Thyroid gland (tissue), 4 donors: ENCODE results near the gene KIAA2012. TPM values are rescaled to one million over a fixed set of nuclear protein-coding genes. Genes with fewer than 3 reads are reported as not detected.

Experiments used
- DNase-seq, 2 donors: peaks; one replicate each; pipeline ENCODE4 v3.0.0-alpha.2; 2019
- H3K27ac ChIP-seq, 3 donors: fragments of 200-600 bp; sonication (generic); 1 replicate in 2 of 3; 2 replicates in 1 of 3; pipeline ENCODE4 v1.5.1; 2016 to 2019; ENCODE audit warnings: mild to moderate bottlenecking in 1 of 3, moderate library complexity in 1 of 3
- H3K27me3 ChIP-seq: fragments of 200-600 bp; sonication (generic); one replicate; pipeline ENCODE4 v1.5.1; 2019
- H3K36me3 ChIP-seq, 2 donors: fragments of 200-600 bp; sonication (generic); one replicate each; pipeline ENCODE4 v1.5.1; 2016 to 2019
- H3K4me1 ChIP-seq, 2 donors: fragments of 200-600 bp; sonication (generic); one replicate each; pipeline ENCODE4 v1.5.1; 2017 to 2019
- H3K4me3 ChIP-seq, 3 donors: fragments of 200-600 bp; sonication (generic); replicated peaks in 1 of 3; 1 replicate in 2 of 3; 2 replicates in 1 of 3; pipeline ENCODE4 v1.5.1; 2016; ENCODE audit warnings: mild to moderate bottlenecking in 1 of 3
- H3K9me3 ChIP-seq: fragments of 200-600 bp; sonication (generic); one replicate; pipeline ENCODE4 v1.5.1; 2017
- POLR2A ChIP-seq, 2 donors: fragments of 450-650 bp; IDR thresholded peaks; one replicate each; pipeline ENCODE4 v1.6.1; 2017; ENCODE audit warnings: antibody characterized with exemption in 2 of 2, mild to moderate bottlenecking in 2 of 2, moderate library complexity in 1 of 2
- WGBS, 2 donors: methylation state at CpG; one replicate each; pipeline ENCODE4 v1.1.5; 2017; 5-methylcytosine and 5-hydroxymethylcytosine counted together
- intact Hi-C: fragments of 100-400 bp; cut with DNase I; formaldehyde crosslinking; loops from one replicate; pipeline ENCODE4 v1.15.1; 2023
- total RNA-seq, 4 donors: library from RNA; depleted of rRNA; stranded (reverse); fragments of >200 nt; gene quantifications; one replicate each; pipeline ENCODE4 v1.2.3, GENCODE V29; 2016
- TF ChIP-seq, protein P1 (sequence below), 6 experiments: fragments of 200-600 bp in 3 of 6; fragments of 450-650 bp in 3 of 6; sonication (generic) in 3 of 6; IDR thresholded peaks; one replicate each; pipeline ENCODE4 v1.5.1; 2016 to 2019; ENCODE audit warnings: antibody characterized with exemption in 6 of 6, mild to moderate bottlenecking in 2 of 6, inconsistent platforms in 1 of 6, moderate library complexity in 1 of 6

Gene KIAA2012
- total RNA-seq, 4 donors from 2014 or later = not detected

DNA sequence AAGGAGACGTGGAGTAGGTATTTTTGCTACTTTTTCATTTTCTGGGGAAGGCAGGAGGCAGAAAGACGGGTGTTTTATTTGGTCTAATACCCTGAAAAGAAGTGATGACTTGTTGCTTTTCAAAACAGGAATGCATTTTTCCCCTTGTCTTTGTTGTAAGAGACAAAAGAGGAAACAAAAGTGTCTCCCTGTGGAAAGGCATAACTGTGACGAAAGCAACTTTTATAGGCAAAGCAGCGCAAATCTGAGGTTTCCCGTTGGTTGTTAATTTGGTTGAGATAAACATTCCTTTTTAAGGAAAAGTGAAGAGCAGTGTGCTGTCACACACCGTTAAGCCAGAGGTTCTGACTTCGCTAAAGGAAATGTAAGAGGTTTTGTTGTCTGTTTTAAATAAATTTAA is 36.0 kb upstream of the KIAA2012 start:
- TF ChIP-seq, protein P1, sequence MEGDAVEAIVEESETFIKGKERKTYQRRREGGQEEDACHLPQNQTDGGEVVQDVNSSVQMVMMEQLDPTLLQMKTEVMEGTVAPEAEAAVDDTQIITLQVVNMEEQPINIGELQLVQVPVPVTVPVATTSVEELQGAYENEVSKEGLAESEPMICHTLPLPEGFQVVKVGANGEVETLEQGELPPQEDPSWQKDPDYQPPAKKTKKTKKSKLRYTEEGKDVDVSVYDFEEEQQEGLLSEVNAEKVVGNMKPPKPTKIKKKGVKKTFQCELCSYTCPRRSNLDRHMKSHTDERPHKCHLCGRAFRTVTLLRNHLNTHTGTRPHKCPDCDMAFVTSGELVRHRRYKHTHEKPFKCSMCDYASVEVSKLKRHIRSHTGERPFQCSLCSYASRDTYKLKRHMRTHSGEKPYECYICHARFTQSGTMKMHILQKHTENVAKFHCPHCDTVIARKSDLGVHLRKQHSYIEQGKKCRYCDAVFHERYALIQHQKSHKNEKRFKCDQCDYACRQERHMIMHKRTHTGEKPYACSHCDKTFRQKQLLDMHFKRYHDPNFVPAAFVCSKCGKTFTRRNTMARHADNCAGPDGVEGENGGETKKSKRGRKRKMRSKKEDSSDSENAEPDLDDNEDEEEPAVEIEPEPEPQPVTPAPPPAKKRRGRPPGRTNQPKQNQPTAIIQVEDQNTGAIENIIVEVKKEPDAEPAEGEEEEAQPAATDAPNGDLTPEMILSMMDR (IDR thresholded peaks at IDR 0.05) = no peak
- no peak for TF ChIP-seq POLR2A (IDR thresholded peaks at IDR 0.05)
- intact Hi-C loops = no loop called here
- Histone ChIP-seq H3K9me3 (no peaks in the 10 kb centered on the region), H3K4me3 (no peak overlapping the region), H3K36me3 (no peaks in the 10 kb centered on the region), H3K4me1 (peaks cover 22 to 46% of the 10 kb centered on the region in 2 donors), H3K27ac (no peak overlapping the region), H3K27me3 (no peaks in the 10 kb centered on the region)
- 67 to 76% methylated on average over 7 of the region's 7 CpGs for WGBS, 2 donors
- no peak for DNase-seq

DNA sequence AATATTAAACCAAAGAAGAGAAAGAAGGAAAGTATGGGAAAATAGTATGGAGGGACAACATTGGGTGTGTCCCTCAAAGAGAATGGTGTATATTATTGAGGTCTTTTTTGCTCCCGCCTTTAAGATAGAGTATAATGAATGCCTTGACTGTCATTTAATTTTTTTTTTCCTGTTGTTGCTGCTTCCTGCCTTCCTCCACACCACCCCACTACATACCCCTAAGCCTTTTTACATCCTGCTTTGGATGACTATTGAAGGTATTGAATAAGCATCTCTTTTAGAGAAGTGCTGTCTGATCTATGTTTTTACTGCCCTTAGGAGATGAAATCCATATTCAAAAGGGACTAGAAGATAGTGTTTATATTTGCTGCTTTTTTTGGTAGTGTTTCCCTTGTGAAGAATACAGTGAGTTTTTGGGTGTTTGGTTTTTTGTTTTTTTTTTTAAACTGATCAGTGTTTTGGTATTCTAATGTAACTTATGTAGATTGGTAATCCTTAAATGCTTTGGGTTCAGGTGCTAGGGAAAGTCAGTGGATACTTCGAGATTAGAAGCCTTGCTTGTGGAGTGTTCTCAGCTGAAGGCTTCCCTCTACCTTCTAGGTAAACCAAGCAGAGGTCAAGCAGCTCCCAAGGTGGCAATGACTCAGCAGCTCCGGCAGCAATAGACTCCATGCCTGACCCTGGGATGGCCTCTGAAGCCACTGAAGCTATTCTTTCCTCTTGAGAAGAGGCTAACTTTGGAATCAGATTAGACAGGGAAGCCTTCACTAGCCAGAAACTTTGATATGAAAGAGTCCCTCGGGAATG is 34.4 kb upstream of the KIAA2012 start:
- TF ChIP-seq, protein P1 (IDR thresholded peaks at IDR 0.05) = no peak
- no peak for TF ChIP-seq POLR2A (IDR thresholded peaks at IDR 0.05)
- Histone ChIP-seq H3K27me3 (no peaks in the 10 kb centered on the region), H3K27ac (peak overlapping the region in 2 of 3 donors; percentile 7), H3K9me3 (no peaks in the 10 kb centered on the region), H3K4me1 (peaks cover 21 to 46% of the 10 kb centered on the region in 2 donors), H3K4me3 (no peak overlapping the region), H3K36me3 (no peaks in the 10 kb centered on the region)
- DNase-seq = peak; percentile 78 to 82
- 32 to 35% methylated on average over 4 of the region's 4 CpGs for WGBS, 2 donors
- intact Hi-C loops = no loop called here

DNA sequence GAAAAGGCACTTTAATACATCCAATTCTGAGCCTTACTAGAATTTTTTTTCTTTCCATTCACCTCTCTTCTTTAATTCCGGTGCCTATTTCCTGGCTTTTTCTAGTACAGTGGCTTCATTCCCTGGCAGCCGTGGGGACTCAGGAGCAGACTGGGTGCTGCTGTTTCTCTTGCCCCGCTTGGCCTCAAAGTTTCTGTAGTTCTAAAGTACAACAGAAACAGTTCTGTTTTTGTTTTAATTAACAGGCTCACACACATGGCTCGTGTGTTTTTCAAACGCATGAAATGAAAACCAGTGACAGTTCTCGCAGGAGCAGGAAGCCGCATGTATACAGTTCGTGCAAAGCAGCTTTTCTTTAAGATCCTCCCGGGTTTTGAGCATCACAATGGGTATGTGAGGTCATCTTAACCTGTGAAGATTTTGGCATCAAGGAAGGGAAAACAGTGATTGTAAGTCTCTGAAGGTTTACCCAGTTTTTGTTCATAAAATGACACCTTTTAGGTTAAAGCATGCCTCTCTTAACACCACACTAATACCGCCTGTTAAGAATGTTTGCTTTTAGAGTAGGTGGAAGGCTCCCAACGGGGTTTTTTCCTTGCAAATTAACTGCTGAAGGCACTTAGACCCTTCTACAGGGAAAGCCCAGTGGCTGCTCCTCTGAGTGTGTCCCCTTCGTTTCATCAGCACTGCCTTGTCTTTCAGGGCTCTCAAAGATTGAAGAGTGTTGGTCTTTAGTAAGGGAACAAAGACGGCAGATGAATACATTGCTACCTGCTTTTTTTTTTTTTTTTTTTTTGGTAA is 33.6 kb upstream of the KIAA2012 start:
- peak; percentile 35 to 36 for DNase-seq
- 51 to 58% methylated on average over 13 of the region's 13 CpGs for WGBS, 2 donors
- Histone ChIP-seq H3K27ac (peak overlapping the region in 2 of 3 donors; percentile 7), H3K27me3 (no peaks in the 10 kb centered on the region), H3K4me1 (peaks cover 21 to 45% of the 10 kb centered on the region in 2 donors), H3K36me3 (no peaks in the 10 kb centered on the region), H3K9me3 (no peaks in the 10 kb centered on the region), H3K4me3 (no peak overlapping the region)
- no peak for TF ChIP-seq POLR2A (IDR thresholded peaks at IDR 0.05)
- TF ChIP-seq, protein P1 (IDR thresholded peaks at IDR 0.05) = no peak
- intact Hi-C loops = no loop called here

DNA sequence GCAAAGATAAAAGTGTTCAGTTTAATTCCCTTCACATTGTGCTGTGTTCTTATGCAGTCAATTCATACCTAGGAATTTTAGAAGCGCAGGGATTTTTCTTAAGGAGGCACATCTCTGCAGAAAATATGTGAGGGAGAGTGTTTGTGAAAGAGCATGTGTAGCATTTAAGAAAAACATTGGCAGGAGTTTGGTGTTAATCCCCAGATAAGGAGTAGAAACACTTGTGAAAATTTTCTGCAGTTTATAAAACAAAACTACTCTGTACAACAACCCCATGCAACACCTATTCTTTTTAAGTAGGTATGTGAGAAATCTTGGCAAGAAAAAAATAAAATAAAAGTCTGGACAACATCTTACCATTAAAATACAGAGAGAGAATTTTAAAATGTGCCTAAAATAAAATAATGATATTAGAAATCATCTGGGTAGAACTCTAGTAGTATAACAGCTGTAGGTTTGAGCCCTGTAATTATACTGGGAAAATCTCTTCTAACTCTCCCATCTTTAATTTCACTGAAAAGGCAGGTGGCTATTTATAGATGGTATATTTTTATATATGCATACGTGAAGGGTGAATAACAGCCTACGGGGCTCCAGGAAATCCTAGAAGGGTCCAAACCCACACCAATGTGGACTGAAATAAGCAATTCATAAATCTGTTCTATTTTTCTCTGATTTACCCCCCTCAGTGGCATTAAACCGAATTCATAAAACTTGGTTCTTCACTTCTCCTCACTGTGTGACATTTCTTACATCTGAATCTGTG is 32.8 kb upstream of the KIAA2012 start:
- H3K27ac ChIP-seq = no peak overlapping the region
- no peaks in the 10 kb centered on the region for H3K36me3 ChIP-seq
- no peak for TF ChIP-seq POLR2A (IDR thresholded peaks at IDR 0.05)
- TF ChIP-seq, protein P1 (IDR thresholded peaks at IDR 0.05) = no peak
- H3K4me3 ChIP-seq = no peak overlapping the region
- intact Hi-C loops = no loop called here
- 86 to 89% methylated on average over 4 of the region's 4 CpGs for WGBS, 2 donors
- H3K27me3 ChIP-seq = no peaks in the 10 kb centered on the region
- no peaks in the 10 kb centered on the region for H3K9me3 ChIP-seq
- no peak for DNase-seq
- H3K4me1 ChIP-seq = peaks cover 14 to 37% of the 10 kb centered on the region in 2 donors
